NB4 (cell line): Measurements from ENCODE around the gene DHRS3.

Experiments used
- CTCF ChIP-seq: IDR thresholded peaks from one replicate; pipeline ENCODE4 v1.5.1; 2012; ENCODE audit warnings: low read depth, low read length
- MAX ChIP-seq: IDR thresholded peaks from 2 replicates; pipeline ENCODE4 v1.6.1; 2011; ENCODE audit warnings: low read depth, low read length
- MYC ChIP-seq: IDR thresholded peaks from 2 replicates; pipeline ENCODE4 v1.6.1; 2011; ENCODE audit warnings: low read depth, low read length
- POLR2A ChIP-seq: IDR thresholded peaks from 2 replicates; pipeline ENCODE4 v1.6.1; 2011; ENCODE audit warnings: mild to moderate bottlenecking; ENCODE audit not compliant: insufficient read length; ENCODE audit errors: extremely low read depth

DNA sequence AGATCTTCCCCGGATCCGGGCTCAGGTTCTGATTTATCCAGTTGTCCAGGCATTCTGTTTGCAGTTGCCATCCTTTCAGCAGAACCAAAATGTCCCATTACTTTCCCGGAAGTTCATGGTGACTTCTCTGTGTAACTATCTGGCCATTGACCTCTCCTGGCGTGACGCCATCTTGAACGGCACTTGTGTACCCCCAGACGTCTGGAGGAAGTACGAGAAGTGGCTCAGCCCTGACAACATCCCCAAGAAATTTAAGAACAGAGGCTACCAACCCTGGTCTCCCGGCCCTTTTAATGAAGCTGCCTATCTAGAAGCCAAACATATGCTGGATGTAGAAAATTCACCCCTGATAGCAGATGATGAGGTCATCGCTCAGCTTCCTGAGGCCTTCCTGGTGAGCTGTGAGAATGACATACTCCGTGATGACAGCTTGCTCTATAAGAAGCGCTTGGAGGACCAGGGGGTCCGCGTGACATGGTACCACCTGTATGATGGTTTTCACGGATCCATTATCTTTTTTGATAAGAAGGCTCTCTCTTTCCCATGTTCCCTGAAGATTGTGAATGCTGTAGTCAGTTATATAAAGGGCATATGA lies 48.2 kb upstream of the DHRS3 start:
- no peak for TF ChIP-seq CTCF
- no peak for TF ChIP-seq POLR2A
- no peak for TF ChIP-seq MAX
- TF ChIP-seq MYC, result no peak
